Panc1 (cell line): Measurements from ENCODE around the gene FGD4.

Experiments
- POLR2AphosphoS5 ChIP-seq: IDR thresholded peaks from 2 replicates; pipeline ENCODE4 v1.6.1; 2012; ENCODE audit warnings: mild to moderate bottlenecking, low read depth, low read length, moderate library complexity
- SIN3A ChIP-seq: IDR thresholded peaks from 2 replicates; pipeline ENCODE4 v1.6.1; 2012; ENCODE audit warnings: low read depth, mild to moderate bottlenecking, low read length, moderate library complexity, borderline replicate concordance; ENCODE audit not compliant: insufficient read depth

GRCh38 chr12:32444895-32445294 lies 45.5 kb downstream of the FGD4 start:
- TF ChIP-seq POLR2AphosphoS5 (no peak), SIN3A (no peak)
